ENCODE measurements around the gene AEBP1. TPM values are rescaled to one million over a fixed set of nuclear protein-coding genes. Genes with fewer than 3 reads are reported as not detected.

Gene AEBP1
- total and polyA plus RNA-seq, 2 of the 4 experiments (the other 2 are of a cell fraction), result 1.1 to 5.7 TPM

- no peak overlapping the region for H3K4me3 ChIP-seq (ENCODE audit: insufficient read depth, low read depth, low read length)
- peaks cover 9% of the 10 kb centered on the region for H3K4me1 ChIP-seq (ENCODE audit: control insufficient read depth, insufficient read depth, low read length)
- no peak overlapping the region for H3K18ac ChIP-seq (ENCODE audit: low read depth, low read length)
- no peak overlapping the region for H3K56ac ChIP-seq (ENCODE audit: extremely low read depth, insufficient read depth, low read length)
- no peak overlapping the region for H3K4me2 ChIP-seq (ENCODE audit: low read depth, low read length)
- no peak overlapping the region for H2BK5ac ChIP-seq (ENCODE audit: low read depth, low read length, poor library complexity, severe bottlenecking)
- no CpG with 5 or more reads among the region's 9 CpGs for WGBS, 2 experiments (ENCODE audit: extremely low coverage in 2 of 2, insufficient read length in 1 of 2)
- ChIA-PET CTCF (no interaction called here), POLR2A (ENCODE audit: unreplicated experiment) (no interaction called here)
- H2BK120ac ChIP-seq (ENCODE audit: low read depth, low read length), result no peak overlapping the region
- H2AK5ac ChIP-seq (ENCODE audit: low read depth, low read length), result no peak overlapping the region
- DNase-seq, result no peak
- no peak overlapping the region for H3K9ac ChIP-seq (ENCODE audit: low read depth, low read length)
- no peak overlapping the region for H3K23ac ChIP-seq (ENCODE audit: low read depth, low read length)
- H3K9me1 ChIP-seq (ENCODE audit: insufficient read depth, low read length), result peaks cover 7% of the 10 kb centered on the region
- no peak overlapping the region for H2BK15ac ChIP-seq (ENCODE audit: low read depth, low read length)
- intact Hi-C loops (cut with micrococcal nuclease) (no loop called here), dilution Hi-C loops (cut with HindIII; ENCODE audit: low sequenced_read_pairs, unreplicated experiment) (no loop called here), in situ Hi-C loops (cut with MboI; ENCODE audit: low sequenced_read_pairs) (no loop called here)
- no peak overlapping the region for H4K91ac ChIP-seq (ENCODE audit: insufficient read depth, low read depth, low read length)
- peaks cover 60% of the 10 kb centered on the region for H3K36me3 ChIP-seq (ENCODE audit: control insufficient read depth, insufficient read depth, low read length)
- no peak overlapping the region for H2AFZ ChIP-seq (replicated peaks; ENCODE audit: low read length, poor library complexity)
- no peaks in the 10 kb centered on the region for H3K9me3 ChIP-seq (ENCODE audit: control insufficient read depth, insufficient read depth, low read length)
- H4K8ac ChIP-seq (ENCODE audit: low read depth in 2 of 2, low read length in 2 of 2), result no peak overlapping the region
- TF ChIP-seq RFX5 (IDR thresholded peaks at IDR 0.05; ENCODE audit: low read depth, low read length), result no peak
- no peak for TF ChIP-seq POLR2A (IDR thresholded peaks at IDR 0.05; ENCODE audit: low read depth, low read length)
- TF ChIP-seq MAZ (IDR thresholded peaks at IDR 0.05; ENCODE audit: borderline replicate concordance, low read depth, low read length), result no peak
- no peak for TF ChIP-seq RAD21 (IDR thresholded peaks at IDR 0.05; ENCODE audit: low read length)
- TF ChIP-seq CTCF (conservative IDR thresholded peaks at IDR 0.05; ENCODE audit: low read depth, low read length), result no peak
- no peak for TF ChIP-seq CHD1 (IDR thresholded peaks at IDR 0.05; ENCODE audit: low read depth, low read length)
- TF ChIP-seq NFE2L2 (IDR thresholded peaks at IDR 0.05; ENCODE audit: low read depth, low read length), result no peak
- TF ChIP-seq CEBPB (IDR thresholded peaks at IDR 0.05; ENCODE audit: low read depth, low read length), result no peak
- TF ChIP-seq MAFK (IDR thresholded peaks at IDR 0.05; ENCODE audit: low read depth, low read length), result no peak
- TF ChIP-seq BHLHE40 (IDR thresholded peaks at IDR 0.05; ENCODE audit: low read depth, low read length), result no peak
- no peak for TF ChIP-seq MXI1 (IDR thresholded peaks at IDR 0.05; ENCODE audit: borderline replicate concordance, low read depth, low read length)
- TF ChIP-seq USF2 (IDR thresholded peaks at IDR 0.05; ENCODE audit: low read depth, low read length), result no peak
- no peak for TF ChIP-seq FOS (IDR thresholded peaks at IDR 0.05; ENCODE audit: low read depth, low read length)
- H2BK20ac ChIP-seq (ENCODE audit: low read depth, low read length), result no peak overlapping the region
- BruUV-seq (replicated peaks), result no TSS peak
- H3K79me1 ChIP-seq (ENCODE audit: low read depth in 1 of 2, low read length in 2 of 2), result peaks cover 7 to 29% of the 10 kb centered on the region in 2 experiments; a peak in 3 of 4 replicates
- H3K27me3 ChIP-seq (ENCODE audit: control insufficient read depth, insufficient read depth, low read length), result no peaks in the 10 kb centered on the region
- no peak overlapping the region for H3K27ac ChIP-seq (ENCODE audit: insufficient read depth, low read length)
- no peak overlapping the region for H4K5ac ChIP-seq (ENCODE audit: low read depth, low read length)
- no peak overlapping the region for H3K4ac ChIP-seq (ENCODE audit: low read depth, low read length)
- H2AK9ac ChIP-seq (replicated peaks; ENCODE audit: low read depth, low read length, poor library complexity), result no peak overlapping the region
- ATAC-seq (ENCODE audit: low read depth), result no peak
- H3K14ac ChIP-seq (replicated peaks; ENCODE audit: low read depth, low read length), result no peak overlapping the region
- H4K20me1 ChIP-seq (ENCODE audit: insufficient read depth, low read length), result no peaks in the 10 kb centered on the region; the same call in 1 of the 2 replicates
Measured at GRCh38 chr7:44077061-44077460, 27.1 kb upstream of the AEBP1 start.
